ENCODE results near the gene ART3.
"Not testable (repeated sequence)": the region's sequence is repeated elsewhere in the genome, so short reads cannot be mapped to it uniquely, and the experiment has no call there.

Gene ART3

GRCh38 chr4:76074468-76074867 is at the start of gene ART3:
ART3 (plus strand) TSS chr4:76074709; CDS start chr4:76075890, 1,181 bp downstream.
- DNase-seq, result no peak

- DNase-seq, result no peak
Measured at GRCh38 chr4:76028350-76028765, 46.2 kb upstream of the ART3 start.

GRCh38 chr4:76029300-76029699 is 45.2 kb upstream of the ART3 start:
- no peak for DNase-seq

- DNase-seq, result no peak
Measured at GRCh38 chr4:76035141-76035540, 39.4 kb upstream of the ART3 start.

GRCh38 chr4:76035799-76036380 is 38.6 kb upstream of the ART3 start, which contains the start of gene CXCL11:
CXCL11 (minus strand) TSS chr4:76036070; CDS start chr4:76035987, 83 bp downstream.
- DNase-seq, result no peak

GRCh38 chr4:76036855-76037254 is 37.7 kb upstream of the ART3 start:
- DNase-seq, result no peak

- not testable (repeated sequence) for DNase-seq
Measured at GRCh38 chr4:76042241-76042998, 32.1 kb upstream of the ART3 start.

- DNase-seq, result not testable (repeated sequence)
Measured at GRCh38 chr4:76043306-76043705, 31.2 kb upstream of the ART3 start.

- DNase-seq, result not testable (repeated sequence)
Measured at GRCh38 chr4:76044686-76045085, 29.8 kb upstream of the ART3 start.

- not testable (repeated sequence) for DNase-seq
Measured at GRCh38 chr4:76049860-76050416, 24.6 kb upstream of the ART3 start.

- not testable (repeated sequence) for DNase-seq
Measured at GRCh38 chr4:76050560-76051050, 23.9 kb upstream of the ART3 start.

GRCh38 chr4:76053730-76054129 is 20.8 kb upstream of the ART3 start:
- no peak for DNase-seq

- DNase-seq, result no peak
Measured at GRCh38 chr4:76055016-76055415, 19.5 kb upstream of the ART3 start.

GRCh38 chr4:76055421-76055820 is 19.1 kb upstream of the ART3 start:
- DNase-seq, result no peak

GRCh38 chr4:76058302-76058701 is 16.2 kb upstream of the ART3 start:
- DNase-seq, result no peak

GRCh38 chr4:76058888-76059426 is 15.6 kb upstream of the ART3 start:
- no peak for DNase-seq

- no peak for DNase-seq
Measured at GRCh38 chr4:76059750-76060149, 14.8 kb upstream of the ART3 start.

- DNase-seq, result no peak
Measured at GRCh38 chr4:76060506-76060905, 14.0 kb upstream of the ART3 start.

- DNase-seq, result no peak
Measured at GRCh38 chr4:76061421-76061820, 13.1 kb upstream of the ART3 start.

- no peak for DNase-seq
Measured at GRCh38 chr4:76061982-76062381, 12.5 kb upstream of the ART3 start.

GRCh38 chr4:76066546-76066945 is 8.0 kb upstream of the ART3 start:
- no peak for DNase-seq

GRCh38 chr4:76067652-76068286 is 6.7 kb upstream of the ART3 start:
- DNase-seq, result peak; percentile 58

- DNase-seq, result no peak
Measured at GRCh38 chr4:76072760-76073159, 1.7 kb upstream of the ART3 start.
